MM.1S (cell line): ENCODE data around the gene ABCC3.

ENCODE experiments used
- DNase-seq: peaks from one replicate; pipeline ENCODE4 v3.0.0-alpha.2; 2015
- H2AFZ ChIP-seq: fragments of 300-600 bp; sonication (generic); 2 replicates; pipeline ENCODE4 v1.6.0; 2016; ENCODE audit warnings: antibody characterized with exemption, low read length
- H3F3A ChIP-seq: fragments of 300-600 bp; sonication (generic); 2 replicates; pipeline ENCODE4 v1.6.1; 2016; ENCODE audit warnings: mild to moderate bottlenecking, antibody characterized with exemption, low read length, moderate library complexity, mixed read lengths; ENCODE audit not compliant: insufficient read depth
- H3K27ac ChIP-seq: fragments of 300-600 bp; sonication (generic); 2 replicates; pipeline ENCODE4 v1.5.1; 2016; ENCODE audit warnings: mild to moderate bottlenecking, low read length
- H3K27me3 ChIP-seq: fragments of 300-600 bp; sonication (generic); replicated peaks from 2 replicates; pipeline ENCODE4 v1.6.0; 2016; ENCODE audit warnings: low read length; ENCODE audit not compliant: insufficient read depth
- H3K36me3 ChIP-seq: fragments of 300-600 bp; sonication (generic); replicated peaks from 2 replicates; pipeline ENCODE4 v1.6.1; 2016; ENCODE audit warnings: mild to moderate bottlenecking, low read length, mixed read lengths; ENCODE audit not compliant: insufficient read depth
- H3K4me1 ChIP-seq: fragments of 300-600 bp; sonication (generic); 2 replicates; pipeline ENCODE4 v1.6.1; 2016; ENCODE audit warnings: low read length, mixed read lengths
- H3K4me2 ChIP-seq: fragments of 300-600 bp; sonication (generic); 2 replicates; pipeline ENCODE4 v1.6.0; 2016; ENCODE audit warnings: low read depth, low read length
- H3K4me3 ChIP-seq: fragments of 300-600 bp; sonication (generic); 2 replicates; pipeline ENCODE4 v1.5.1; 2016; ENCODE audit warnings: low read length, mixed read lengths
- H3K79me2 ChIP-seq: fragments of 300-600 bp; sonication (generic); 2 replicates; pipeline ENCODE4 v1.6.1; 2016; ENCODE audit warnings: mixed run types, low read length, mixed read lengths
- H3K9ac ChIP-seq: fragments of 300-600 bp; sonication (generic); 2 replicates; pipeline ENCODE4 v1.6.1; 2016; ENCODE audit warnings: low read length, mixed read lengths
- H3K9me2 ChIP-seq: fragments of 300-600 bp; sonication (generic); replicated peaks from 2 replicates; pipeline ENCODE4 v1.6.1; 2016; ENCODE audit warnings: mild to moderate bottlenecking, low read length, mixed read lengths; ENCODE audit not compliant: insufficient read depth
- H3K9me3 ChIP-seq: fragments of 300-600 bp; sonication (generic); replicated peaks from 2 replicates; pipeline ENCODE4 v1.6.1; 2016; ENCODE audit warnings: mild to moderate bottlenecking, low read length, mixed read lengths; ENCODE audit not compliant: insufficient read depth
- H4K20me1 ChIP-seq: fragments of 300-600 bp; sonication (generic); 2 replicates; pipeline ENCODE4 v1.6.1; 2016; ENCODE audit warnings: mild to moderate bottlenecking, low read length, moderate library complexity, mixed read lengths; ENCODE audit not compliant: insufficient read depth
- CTCF ChIP-seq: fragments of 300-600 bp; sonication (generic); IDR thresholded peaks from 2 replicates; pipeline ENCODE4 v1.5.1; 2016; ENCODE audit warnings: antibody characterized with exemption, low read length, mixed read lengths
- EZH2 ChIP-seq: fragments of 300-600 bp; sonication (generic); optimal IDR thresholded peaks from 2 replicates; pipeline ENCODE3; 2017; ENCODE audit warnings: low read depth, mild to moderate bottlenecking, antibody characterized with exemption, low read length, mixed read lengths
- EZH2phosphoT487 ChIP-seq: fragments of 300-600 bp; sonication (generic); IDR thresholded peaks from 2 replicates; pipeline ENCODE4 v1.6.1; 2018; ENCODE audit warnings: antibody characterized with exemption, low read length

ABCC3 gene

GRCh38 chr17:50634224-50634914 is at the start of gene ABCC3:
TSS of gene ABCC3 (plus strand) at chr17:50634881. CDS start at chr17:50634937, 56 bp downstream.
- Histone ChIP-seq H3F3A (no peaks in the 10 kb centered on the region), H3K9me3 (no peaks in the 10 kb centered on the region), H3K79me2 (no peaks in the 10 kb centered on the region), H4K20me1 (no peaks in the 10 kb centered on the region), H3K36me3 (no peaks in the 10 kb centered on the region), H3K27ac (no peak within 1 kb of the TSS), H3K27me3 (peaks cover 51% of the 10 kb centered on the region), H3K4me3 (no peak within 1 kb of the TSS), H2AFZ (no peak within 1 kb of the TSS), H3K9ac (no peak within 1 kb of the TSS), H3K4me1 (no peaks in the 10 kb centered on the region), H3K9me2 (no peaks in the 10 kb centered on the region), H3K4me2 (peak within 1 kb of the TSS; percentile 22)
- no peak for TF ChIP-seq CTCF
- TF ChIP-seq EZH2phosphoT487, result no peak
- no peak for TF ChIP-seq EZH2
- no peak for DNase-seq

- no peak overlapping the region for H3K27ac ChIP-seq
- H3K9me3 ChIP-seq, result no peaks in the 10 kb centered on the region
- H2AFZ ChIP-seq, result no peak overlapping the region
- H3K4me2 ChIP-seq, result no peak overlapping the region
- no peak for DNase-seq
- no peaks in the 10 kb centered on the region for H3K79me2 ChIP-seq
- H3K9ac ChIP-seq, result no peak overlapping the region
- no peaks in the 10 kb centered on the region for H3F3A ChIP-seq
- H3K9me2 ChIP-seq, result no peaks in the 10 kb centered on the region
- H3K4me3 ChIP-seq, result no peak overlapping the region
- H4K20me1 ChIP-seq, result no peaks in the 10 kb centered on the region
- H3K4me1 ChIP-seq, result no peaks in the 10 kb centered on the region
- TF ChIP-seq EZH2, result no peak
- TF ChIP-seq EZH2phosphoT487, result no peak
- no peak for TF ChIP-seq CTCF
- no peaks in the 10 kb centered on the region for H3K36me3 ChIP-seq
- peaks cover 88% of the 10 kb centered on the region for H3K27me3 ChIP-seq
Measured at GRCh38 chr17:50585346-50585745, 49.3 kb upstream of the ABCC3 start.

- H4K20me1 ChIP-seq, result no peaks in the 10 kb centered on the region
- TF ChIP-seq EZH2phosphoT487 (no peak), EZH2 (no peak), CTCF (no peak)
- no peaks in the 10 kb centered on the region for H3F3A ChIP-seq
- no peaks in the 10 kb centered on the region for H3K4me1 ChIP-seq
- no peak overlapping the region for H3K4me3 ChIP-seq
- H3K9ac ChIP-seq, result no peak overlapping the region
- no peak overlapping the region for H2AFZ ChIP-seq
- DNase-seq, result no peak
- H3K27me3 ChIP-seq, result peaks cover 83% of the 10 kb centered on the region
- H3K27ac ChIP-seq, result no peak overlapping the region
- H3K36me3 ChIP-seq, result no peaks in the 10 kb centered on the region
- no peak overlapping the region for H3K4me2 ChIP-seq
- no peaks in the 10 kb centered on the region for H3K79me2 ChIP-seq
- H3K9me2 ChIP-seq, result no peaks in the 10 kb centered on the region
- H3K9me3 ChIP-seq, result no peaks in the 10 kb centered on the region
Measured at GRCh38 chr17:50585891-50586290, 48.8 kb upstream of the ABCC3 start.
